Right lobe of liver (tissue), 4 donors: Measurements from ENCODE around the gene POLN.

Experiments used
- POLR2A ChIP-seq: fragments of 450-650 bp; IDR thresholded peaks from one replicate; pipeline ENCODE4 v1.6.1; 2017; ENCODE audit warnings: antibody characterized with exemption, mild to moderate bottlenecking
- TF ChIP-seq, protein P1 (sequence below), 4 donors: fragments of 200-600 bp in 3 of 4; fragments of 450-650 bp in 1 of 4; IDR thresholded peaks; one replicate each; pipeline versions ENCODE4 v1.5.1 to v1.8.0; 2016 to 2022; ENCODE audit warnings: antibody characterized with exemption in 4 of 4, mild to moderate bottlenecking in 2 of 4
- donor health status: DM: no; HTN: no; CAD: no.
- donor health status: DM: no; HTN: no; CAD: no.
- donor health status: DM: no; HTN: yes; CAD: no.

DNA sequence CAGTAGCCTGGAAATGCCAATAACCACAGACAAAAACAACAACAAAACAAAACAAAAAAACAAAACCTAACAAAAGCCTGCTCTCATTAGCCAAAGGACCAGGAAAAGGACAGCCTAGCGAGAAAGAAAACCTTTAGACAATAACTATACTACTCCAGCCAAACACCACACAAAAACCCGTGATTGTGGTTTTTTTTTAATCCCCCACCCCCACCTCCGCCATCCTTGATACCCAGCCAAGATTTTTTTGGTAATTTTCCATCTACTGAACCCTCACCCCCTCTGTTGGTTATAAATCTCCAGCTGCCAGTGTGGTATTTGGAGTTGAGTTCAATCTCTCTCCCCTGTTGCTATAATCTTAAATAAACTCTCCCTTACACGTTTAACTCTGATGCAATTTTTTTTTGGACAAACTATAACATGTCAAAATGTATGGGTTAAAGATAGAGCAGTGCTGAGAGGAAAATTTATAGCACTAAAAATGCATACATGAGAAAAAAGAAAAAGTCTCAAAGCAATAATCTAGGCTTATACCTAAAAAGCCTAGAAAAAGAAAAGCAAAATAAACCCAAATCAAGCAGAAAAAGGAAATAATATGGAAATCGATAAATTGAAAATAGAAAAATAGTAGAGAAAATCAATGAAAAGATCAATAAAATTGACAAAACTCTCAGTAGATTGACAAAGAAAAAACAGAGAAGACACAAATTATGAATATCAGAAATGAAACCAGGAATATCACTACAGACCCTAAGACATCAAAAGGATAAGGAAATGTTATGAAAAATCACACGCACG is 99.1 kb downstream of the POLN start:
- TF ChIP-seq, protein P1, sequence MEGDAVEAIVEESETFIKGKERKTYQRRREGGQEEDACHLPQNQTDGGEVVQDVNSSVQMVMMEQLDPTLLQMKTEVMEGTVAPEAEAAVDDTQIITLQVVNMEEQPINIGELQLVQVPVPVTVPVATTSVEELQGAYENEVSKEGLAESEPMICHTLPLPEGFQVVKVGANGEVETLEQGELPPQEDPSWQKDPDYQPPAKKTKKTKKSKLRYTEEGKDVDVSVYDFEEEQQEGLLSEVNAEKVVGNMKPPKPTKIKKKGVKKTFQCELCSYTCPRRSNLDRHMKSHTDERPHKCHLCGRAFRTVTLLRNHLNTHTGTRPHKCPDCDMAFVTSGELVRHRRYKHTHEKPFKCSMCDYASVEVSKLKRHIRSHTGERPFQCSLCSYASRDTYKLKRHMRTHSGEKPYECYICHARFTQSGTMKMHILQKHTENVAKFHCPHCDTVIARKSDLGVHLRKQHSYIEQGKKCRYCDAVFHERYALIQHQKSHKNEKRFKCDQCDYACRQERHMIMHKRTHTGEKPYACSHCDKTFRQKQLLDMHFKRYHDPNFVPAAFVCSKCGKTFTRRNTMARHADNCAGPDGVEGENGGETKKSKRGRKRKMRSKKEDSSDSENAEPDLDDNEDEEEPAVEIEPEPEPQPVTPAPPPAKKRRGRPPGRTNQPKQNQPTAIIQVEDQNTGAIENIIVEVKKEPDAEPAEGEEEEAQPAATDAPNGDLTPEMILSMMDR (IDR thresholded peaks at IDR 0.05), result no peak
- TF ChIP-seq POLR2A, result no peak
